Measurements from ENCODE around the gene MAPKAPK3.

The MAPKAPK3 gene

GRCh38 chr3:50572801-50573371 is 44.1 kb upstream of the MAPKAPK3 start:
- no peak for TF ChIP-seq CTCF (IDR thresholded peaks at IDR 0.05)
- no peak for DNase-seq (ENCODE audit: low spot score)
- Histone ChIP-seq H3K27ac (peak overlapping the region in 1 of 2 donors; percentile 25), H3K4me3 (no peak overlapping the region)

- DNase-seq (ENCODE audit: low spot score): no peak
- Histone ChIP-seq H3K27ac (no peak overlapping the region), H3K4me3 (no peak overlapping the region)
- TF ChIP-seq CTCF (IDR thresholded peaks at IDR 0.05): no peak
Measured at GRCh38 chr3:50573566-50574443, 43.1 kb upstream of the MAPKAPK3 start.

GRCh38 chr3:50574444-50574831 is 42.5 kb upstream of the MAPKAPK3 start:
- DNase-seq (ENCODE audit: low spot score): no peak
- no peak for TF ChIP-seq CTCF (IDR thresholded peaks at IDR 0.05)
- Histone ChIP-seq H3K27ac (no peak overlapping the region), H3K4me3 (no peak overlapping the region)

GRCh38 chr3:50575372-50575771 is 41.6 kb upstream of the MAPKAPK3 start:
- no peak overlapping the region for H3K27ac ChIP-seq
- no peak for TF ChIP-seq CTCF (IDR thresholded peaks at IDR 0.05)
- no peak for DNase-seq (ENCODE audit: low spot score)
- H3K4me3 ChIP-seq: no peak overlapping the region

- TF ChIP-seq CTCF (IDR thresholded peaks at IDR 0.05): no peak
- no peak for DNase-seq (ENCODE audit: low spot score)
- no peak overlapping the region for H3K4me3 ChIP-seq
- H3K27ac ChIP-seq: no peak overlapping the region
Measured at GRCh38 chr3:50577348-50577747, 39.6 kb upstream of the MAPKAPK3 start.

- no peak overlapping the region for H3K27ac ChIP-seq
- no peak for DNase-seq (ENCODE audit: low spot score)
- TF ChIP-seq CTCF (IDR thresholded peaks at IDR 0.05): no peak
Measured at GRCh38 chr3:50580683-50581458, 36.1 kb upstream of the MAPKAPK3 start.

More at GRCh38 chr3:50580683-50581458, 36.1 kb upstream of the MAPKAPK3 start:
- H3K4me3 ChIP-seq: no peak overlapping the region

Data from coronary artery (tissue), 2 donors.